GM21381 (cell line): ENCODE measurements around the gene RGS19.

Experiments
- ATAC-seq: cut with Tn5 transposase; IDR thresholded peaks from one replicate; pipeline ENCODE4 v1.9.1; 2021; ENCODE audit warnings: mild to moderate bottlenecking, moderate library complexity; ENCODE audit not compliant: unreplicated experiment

The RGS19 gene

GRCh38 chr20:64077876-64078551 is 1.3 kb downstream of the RGS19 start:
- no peak for ATAC-seq

GRCh38 chr20:64077541-64077875 is 1.8 kb downstream of the RGS19 start:
- ATAC-seq: no peak

- ATAC-seq: no peak
Measured at GRCh38 chr20:64077094-64077493, 2.2 kb downstream of the RGS19 start.

- ATAC-seq: no peak
Measured at GRCh38 chr20:64076061-64076997, 3.0 kb downstream of the RGS19 start.

GRCh38 chr20:64075556-64075955 is 3.8 kb downstream of the RGS19 start:
- ATAC-seq: no peak

GRCh38 chr20:64074963-64075362 is 4.4 kb downstream of the RGS19 start:
- ATAC-seq: no peak

- ATAC-seq: no peak
Measured at GRCh38 chr20:64074184-64074789, 5.0 kb downstream of the RGS19 start.

GRCh38 chr20:64073476-64074183 is 5.7 kb downstream of the RGS19 start:
- no peak for ATAC-seq

GRCh38 chr20:64072498-64073063 is 6.7 kb downstream of the RGS19 start:
- no peak for ATAC-seq

GRCh38 chr20:64071341-64072332 is 7.7 kb downstream of the RGS19 start:
- ATAC-seq: no peak

- no peak for ATAC-seq
Measured at GRCh38 chr20:64070244-64070993, 8.9 kb downstream of the RGS19 start.

GRCh38 chr20:64069614-64070243 is 9.6 kb downstream of the RGS19 start:
- ATAC-seq: no peak

GRCh38 chr20:64069209-64069613 is 10.1 kb downstream of the RGS19 start:
- ATAC-seq: no peak

GRCh38 chr20:64068386-64069208 is 10.7 kb downstream of the RGS19 start:
- ATAC-seq: no peak

GRCh38 chr20:64067733-64068307 is 11.5 kb downstream of the RGS19 start:
- ATAC-seq: no peak

- ATAC-seq: no peak
Measured at GRCh38 chr20:64067005-64067632, 12.2 kb downstream of the RGS19 start.

GRCh38 chr20:64065974-64066343 is 13.4 kb downstream of the RGS19 start:
- peak; percentile 46 for ATAC-seq
